Brain microvascular endothelial cell (primary cell): ENCODE results near the gene STRN.

Experiments used
- DNase-seq: peaks from one replicate; pipeline ENCODE4 v3.0.0-alpha.2; 2020
- H3K27ac ChIP-seq: fragments of 250-450 bp; sonication (Bioruptor Pico); 2 replicates; pipeline ENCODE4 v1.5.1; 2020; ENCODE audit warnings: mild to moderate bottlenecking, moderate library complexity
- H3K27me3 ChIP-seq: fragments of 250-450 bp; sonication (Bioruptor Pico); replicated peaks from 2 replicates; pipeline ENCODE4 v1.5.1; 2020; ENCODE audit warnings: mild to moderate bottlenecking
- H3K36me3 ChIP-seq: fragments of 250-450 bp; sonication (Bioruptor Pico); replicated peaks from 2 replicates; pipeline ENCODE4 v1.5.1; 2020; ENCODE audit warnings: mild to moderate bottlenecking
- H3K4me3 ChIP-seq: 2 replicates; pipeline ENCODE4 v1.5.1; 2011; ENCODE audit warnings: low read depth, mild to moderate bottlenecking, control low read depth, low read length, moderate library complexity
- in situ Hi-C: cut with HindIII; loops from 2 replicates; pipeline ENCODE4 v1.10.0; 2017; ENCODE audit warnings: low sequenced_read_pairs, low pct_ligation_motif_present
- TF ChIP-seq, protein P1 (sequence below): IDR thresholded peaks from 2 replicates; pipeline ENCODE4 v1.5.1; 2011; ENCODE audit warnings: low read depth, mild to moderate bottlenecking, moderate library complexity, low read length, control low read depth, inconsistent platforms; ENCODE audit errors: missing control alignments

Gene STRN

DNA sequence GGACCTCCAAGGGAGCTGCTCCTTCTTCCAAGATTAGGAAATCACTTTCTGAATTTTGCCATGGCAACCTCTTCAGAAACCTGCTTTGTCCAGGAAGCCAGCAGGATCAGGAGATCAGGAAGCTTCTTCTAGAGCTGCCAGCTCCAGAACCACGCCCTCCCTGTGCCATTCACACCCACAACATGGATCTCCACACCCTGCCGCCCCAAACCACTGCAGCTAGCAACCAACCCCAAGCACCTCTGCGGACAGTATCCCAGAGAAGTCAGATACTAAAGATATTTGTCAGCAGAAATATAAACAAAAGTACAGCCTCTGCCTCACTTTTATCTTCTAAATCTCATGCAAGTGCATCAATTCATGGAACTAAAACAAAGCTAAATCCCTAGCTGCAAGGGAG lies 163.4 kb downstream of the STRN start:
- no peak overlapping the region for H3K27ac ChIP-seq
- H3K27me3 ChIP-seq = no peaks in the 10 kb centered on the region
- H3K36me3 ChIP-seq = no peaks in the 10 kb centered on the region
- TF ChIP-seq, protein P1, sequence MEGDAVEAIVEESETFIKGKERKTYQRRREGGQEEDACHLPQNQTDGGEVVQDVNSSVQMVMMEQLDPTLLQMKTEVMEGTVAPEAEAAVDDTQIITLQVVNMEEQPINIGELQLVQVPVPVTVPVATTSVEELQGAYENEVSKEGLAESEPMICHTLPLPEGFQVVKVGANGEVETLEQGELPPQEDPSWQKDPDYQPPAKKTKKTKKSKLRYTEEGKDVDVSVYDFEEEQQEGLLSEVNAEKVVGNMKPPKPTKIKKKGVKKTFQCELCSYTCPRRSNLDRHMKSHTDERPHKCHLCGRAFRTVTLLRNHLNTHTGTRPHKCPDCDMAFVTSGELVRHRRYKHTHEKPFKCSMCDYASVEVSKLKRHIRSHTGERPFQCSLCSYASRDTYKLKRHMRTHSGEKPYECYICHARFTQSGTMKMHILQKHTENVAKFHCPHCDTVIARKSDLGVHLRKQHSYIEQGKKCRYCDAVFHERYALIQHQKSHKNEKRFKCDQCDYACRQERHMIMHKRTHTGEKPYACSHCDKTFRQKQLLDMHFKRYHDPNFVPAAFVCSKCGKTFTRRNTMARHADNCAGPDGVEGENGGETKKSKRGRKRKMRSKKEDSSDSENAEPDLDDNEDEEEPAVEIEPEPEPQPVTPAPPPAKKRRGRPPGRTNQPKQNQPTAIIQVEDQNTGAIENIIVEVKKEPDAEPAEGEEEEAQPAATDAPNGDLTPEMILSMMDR = no peak
- no peak overlapping the region for H3K4me3 ChIP-seq
- DNase-seq = no peak
- in situ Hi-C loops = no loop called here

DNA sequence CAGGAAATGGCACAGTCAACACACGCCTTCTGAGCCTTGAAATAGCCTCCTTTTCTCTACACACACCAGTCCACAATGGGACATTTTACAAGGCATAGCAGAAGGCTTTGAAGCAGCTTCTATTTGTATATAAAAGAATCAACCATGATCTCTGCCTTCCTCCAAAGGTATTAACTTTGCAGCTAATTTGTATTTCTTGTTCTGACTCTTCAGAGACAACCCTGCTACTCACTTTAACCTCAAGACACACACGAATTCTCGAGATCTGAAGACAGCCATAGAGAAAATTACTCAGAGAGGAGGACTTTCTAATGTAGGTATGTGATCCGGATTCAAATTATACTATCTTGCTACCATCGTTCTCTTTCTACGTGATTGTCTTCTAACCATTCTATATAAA lies 165.2 kb downstream of the STRN start:
- no peaks in the 10 kb centered on the region for H3K36me3 ChIP-seq
- DNase-seq = no peak
- no peak overlapping the region for H3K27ac ChIP-seq
- no peak overlapping the region for H3K4me3 ChIP-seq
- no peaks in the 10 kb centered on the region for H3K27me3 ChIP-seq
- TF ChIP-seq, protein P1 = no peak
- in situ Hi-C loops = no loop called here

DNA sequence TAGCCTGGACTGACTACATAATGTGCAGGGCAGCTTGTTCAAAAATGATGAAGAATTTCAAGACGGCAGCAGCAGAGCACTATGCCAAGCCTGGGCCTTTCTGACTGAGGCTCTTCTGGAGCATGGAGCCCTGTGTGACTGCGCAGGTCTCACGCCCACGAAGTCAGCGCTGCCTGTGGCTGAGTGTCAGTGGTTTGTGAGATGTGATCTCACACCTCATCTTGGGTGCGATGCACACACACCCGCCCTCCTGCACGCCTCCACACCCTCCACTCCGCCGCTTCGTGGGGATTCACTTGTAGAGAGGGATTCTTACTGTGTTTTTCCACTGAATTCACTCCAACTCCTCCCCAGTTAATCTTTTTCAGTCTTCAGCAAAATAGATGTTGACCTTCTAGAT lies 166.0 kb downstream of the STRN start:
- no peak for DNase-seq
- Histone ChIP-seq H3K36me3 (no peaks in the 10 kb centered on the region), H3K27ac (no peak overlapping the region), H3K4me3 (no peak overlapping the region), H3K27me3 (no peaks in the 10 kb centered on the region)
- in situ Hi-C loops = no loop called here
- TF ChIP-seq, protein P1 = no peak

DNA sequence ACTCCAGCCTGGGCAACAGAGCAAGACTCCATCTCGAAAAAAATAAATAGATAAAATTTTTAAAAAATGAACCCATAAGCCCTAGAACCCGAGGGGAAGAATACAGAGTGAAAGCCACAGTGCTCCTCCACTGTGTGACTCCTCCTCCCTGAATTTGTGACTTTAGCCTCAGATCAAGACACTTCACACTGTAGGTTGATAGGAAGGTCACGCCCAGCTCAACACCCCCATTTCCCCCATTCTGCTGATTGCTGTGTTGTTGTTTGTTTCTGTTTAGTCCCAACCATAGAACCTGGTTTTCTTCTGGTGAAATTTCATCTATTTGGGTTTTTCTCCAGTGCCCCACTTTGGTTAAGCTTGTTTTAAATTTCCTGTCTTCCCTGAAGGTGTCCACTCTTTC lies 167.6 kb downstream of the STRN start:
- in situ Hi-C loops = no loop called here
- TF ChIP-seq, protein P1 = no peak
- Histone ChIP-seq H3K4me3 (no peak overlapping the region), H3K27ac (no peak overlapping the region), H3K27me3 (no peaks in the 10 kb centered on the region), H3K36me3 (no peaks in the 10 kb centered on the region)
- no peak for DNase-seq

DNA sequence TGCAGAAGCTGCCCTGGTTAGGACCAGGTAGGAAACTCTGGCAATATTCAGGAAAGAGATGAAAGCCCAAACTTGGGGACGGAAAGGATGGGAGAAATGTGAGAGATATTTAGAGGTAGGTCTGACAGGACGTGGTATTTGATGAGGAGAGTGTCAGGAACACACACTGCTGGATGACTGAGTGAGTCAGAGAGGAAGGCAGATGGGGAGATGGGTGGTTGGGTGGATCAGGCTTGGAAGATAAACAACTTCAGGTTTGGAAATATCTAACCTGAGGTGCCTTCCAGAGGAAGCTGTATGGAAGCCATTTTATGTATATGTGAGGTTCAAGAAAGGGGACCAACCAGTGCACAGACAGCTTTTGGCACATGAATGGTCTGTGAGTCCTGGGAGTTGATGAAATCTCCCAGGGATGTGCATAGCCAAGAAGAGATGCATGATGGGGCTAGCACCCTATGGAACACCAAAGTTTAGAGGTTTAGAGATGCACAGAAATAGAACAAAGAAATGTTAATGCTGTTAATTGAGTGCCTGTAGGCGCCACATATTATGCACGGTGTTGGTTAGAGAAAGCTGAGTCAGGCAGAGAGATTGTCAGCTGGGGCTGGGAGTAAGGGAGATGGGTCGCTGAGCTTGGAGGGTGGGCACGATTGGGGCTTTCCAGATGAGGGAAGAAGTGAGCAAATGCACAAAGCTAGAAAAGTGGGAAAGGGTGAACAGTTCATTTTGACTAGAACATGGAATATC lies 168.8 kb downstream of the STRN start:
- H3K36me3 ChIP-seq = no peaks in the 10 kb centered on the region
- in situ Hi-C loops = no loop called here
- DNase-seq = no peak
- H3K27me3 ChIP-seq = no peaks in the 10 kb centered on the region
- no peak overlapping the region for H3K27ac ChIP-seq
- TF ChIP-seq, protein P1 = no peak
- no peak overlapping the region for H3K4me3 ChIP-seq
